Measurements from ENCODE around the gene RAPGEF5. TPM values are rescaled to one million over a fixed set of nuclear protein-coding genes. Genes with fewer than 3 reads are reported as not detected.
A peak's percentile ranks its signal among the peaks of the same experiment; 100 is the strongest.

Gene RAPGEF5
- total and polyA plus RNA-seq, 4 experiments from 2014 or later = not detected

- CTCF ChIA-PET (ENCODE audit: partially characterized antibody) = interaction anchor here (1.5 kb wide), 1 partner anchor 290 kb away, joined by 4 read pairs; no protein-coding TSS in a partner anchor
These were observed 43.3 kb upstream of the RAPGEF5 start for GRCh38 chr7:22400150-22400814.

GRCh38 chr7:22399546-22399945 is 42.6 kb upstream of the RAPGEF5 start:
- H3K36me3 Mint-ChIP-seq = no peaks in the 10 kb centered on the region
- H3K27ac ChIP-seq (ENCODE audit: low read depth, low read length) = no peak overlapping the region
- no peaks in the 10 kb centered on the region for H3K36me3 ChIP-seq (ENCODE audit: insufficient read depth, low read length)
- H3K9me3 ChIP-seq (ENCODE audit: control insufficient read depth in 1 of 2, low read length in 2 of 2) = no peaks in the 10 kb centered on the region
- POLR2A ChIA-PET (ENCODE audit: partially characterized antibody) = no interaction called here
- CTCF ChIA-PET (ENCODE audit: partially characterized antibody) = interaction anchor here (1.5 kb wide), 1 partner anchor 289 kb away, joined by 4 read pairs; no protein-coding TSS in a partner anchor
- no peaks in the 10 kb centered on the region for H3K27me3 ChIP-seq (ENCODE audit: insufficient read depth, low read length)
- no peak for DNase-seq
- H3K4me3 Mint-ChIP-seq = no peak overlapping the region
- peaks cover 7 to 23% (median 15%) of the 10 kb centered on the region in 4 donors for H3K4me1 Mint-ChIP-seq
- peaks cover 12% of the 10 kb centered on the region for H3K4me1 ChIP-seq (ENCODE audit: insufficient read depth, low read length)
- no peaks in the 10 kb centered on the region for H3K27me3 Mint-ChIP-seq
- H3K27ac Mint-ChIP-seq = no peak overlapping the region
- H3K4me3 ChIP-seq (ENCODE audit: low read length in 2 of 2) = no peak overlapping the region
- intact Hi-C loops (cut with micrococcal nuclease) = no loop called here
- peaks cover 0 to 4% (median 0%) of the 10 kb centered on the region in 8 donors for H3K9me3 Mint-ChIP-seq

More at GRCh38 chr7:22400150-22400814, 43.3 kb upstream of the RAPGEF5 start:
- H3K4me3 Mint-ChIP-seq = no peak overlapping the region
- no peaks in the 10 kb centered on the region for H3K27me3 Mint-ChIP-seq
- H3K27ac Mint-ChIP-seq = no peak overlapping the region
- no peak for DNase-seq
- POLR2A ChIA-PET (ENCODE audit: partially characterized antibody) = no interaction called here
- Histone ChIP-seq H3K9me3 (ENCODE audit: control insufficient read depth in 1 of 2, low read length in 2 of 2) (no peaks in the 10 kb centered on the region), H3K27ac (ENCODE audit: low read depth, low read length) (no peak overlapping the region), H3K27me3 (ENCODE audit: insufficient read depth, low read length) (no peaks in the 10 kb centered on the region), H3K4me3 (ENCODE audit: low read length in 2 of 2) (no peak overlapping the region), H3K36me3 (ENCODE audit: insufficient read depth, low read length) (no peaks in the 10 kb centered on the region), H3K4me1 (ENCODE audit: insufficient read depth, low read length) (peaks cover 12% of the 10 kb centered on the region)
- H3K4me1 Mint-ChIP-seq = peaks cover 7 to 23% (median 15%) of the 10 kb centered on the region in 4 donors
- H3K9me3 Mint-ChIP-seq = peaks cover 0 to 4% (median 0%) of the 10 kb centered on the region in 8 donors
- intact Hi-C loops (cut with micrococcal nuclease) = no loop called here
- H3K36me3 Mint-ChIP-seq = no peaks in the 10 kb centered on the region

- Mint-ChIP-seq H3K27ac (no peak overlapping the region), H3K27me3 (no peaks in the 10 kb centered on the region), H3K4me3 (no peak overlapping the region), H3K36me3 (no peaks in the 10 kb centered on the region), H3K9me3 (peaks cover 0 to 4% (median 0%) of the 10 kb centered on the region in 8 donors), H3K4me1 (peaks cover 7 to 23% (median 15%) of the 10 kb centered on the region in 4 donors)
- Histone ChIP-seq H3K4me3 (ENCODE audit: low read length in 2 of 2) (no peak overlapping the region), H3K36me3 (ENCODE audit: insufficient read depth, low read length) (no peaks in the 10 kb centered on the region), H3K9me3 (ENCODE audit: control insufficient read depth in 1 of 2, low read length in 2 of 2) (no peaks in the 10 kb centered on the region), H3K27me3 (ENCODE audit: insufficient read depth, low read length) (no peaks in the 10 kb centered on the region), H3K27ac (ENCODE audit: low read depth, low read length) (no peak overlapping the region), H3K4me1 (ENCODE audit: insufficient read depth, low read length) (peaks cover 12% of the 10 kb centered on the region)
- DNase-seq = no peak
- intact Hi-C loops (cut with micrococcal nuclease) = no loop called here
- CTCF ChIA-PET (ENCODE audit: partially characterized antibody) = no interaction called here
- POLR2A ChIA-PET (ENCODE audit: partially characterized antibody) = no interaction called here
These were observed 42.1 kb upstream of the RAPGEF5 start for GRCh38 chr7:22399091-22399490.

DNA sequence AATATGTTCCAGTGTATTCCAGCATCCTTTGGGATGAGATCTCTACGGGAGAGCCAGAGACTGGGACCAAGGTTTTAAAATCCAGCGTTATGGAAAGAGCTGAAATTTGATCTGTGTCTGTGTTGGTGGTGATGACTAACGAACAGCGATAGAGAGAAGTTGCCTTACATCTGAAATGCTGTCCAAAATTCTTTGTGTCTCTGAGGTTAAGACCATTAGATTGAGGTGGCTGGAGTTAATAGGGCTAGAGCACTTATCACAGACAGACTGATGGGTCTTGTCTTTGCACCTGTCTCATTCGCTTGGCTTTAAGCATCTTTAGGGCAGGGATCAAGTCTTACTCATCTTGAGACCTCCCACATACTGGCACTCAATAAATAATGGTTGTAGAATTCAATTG is 41.0 kb upstream of the RAPGEF5 start:
- intact Hi-C loops (cut with micrococcal nuclease) = no loop called here
- no peaks in the 10 kb centered on the region for H3K9me3 ChIP-seq (ENCODE audit: control insufficient read depth in 1 of 2, low read length in 2 of 2)
- H3K4me1 ChIP-seq (ENCODE audit: insufficient read depth, low read length) = peaks cover 9% of the 10 kb centered on the region
- Mint-ChIP-seq H3K36me3 (no peaks in the 10 kb centered on the region), H3K27ac (no peak overlapping the region), H3K27me3 (no peaks in the 10 kb centered on the region), H3K4me3 (no peak overlapping the region), H3K9me3 (peaks cover 0 to 4% (median 0%) of the 10 kb centered on the region in 8 donors), H3K4me1 (peaks cover 6 to 15% (median 10%) of the 10 kb centered on the region in 4 donors)
- DNase-seq = no peak
- H3K27me3 ChIP-seq (ENCODE audit: insufficient read depth, low read length) = no peaks in the 10 kb centered on the region
- no peak overlapping the region for H3K27ac ChIP-seq (ENCODE audit: low read depth, low read length)
- H3K36me3 ChIP-seq (ENCODE audit: insufficient read depth, low read length) = no peaks in the 10 kb centered on the region
- H3K4me3 ChIP-seq (ENCODE audit: low read length in 2 of 2) = no peak overlapping the region
- POLR2A ChIA-PET (ENCODE audit: partially characterized antibody) = no interaction called here
- CTCF ChIA-PET (ENCODE audit: partially characterized antibody) = no interaction called here

- Histone ChIP-seq H3K36me3 (ENCODE audit: insufficient read depth, low read length) (no peaks in the 10 kb centered on the region), H3K4me1 (ENCODE audit: insufficient read depth, low read length) (no peaks in the 10 kb centered on the region), H3K27ac (ENCODE audit: low read depth, low read length) (no peak overlapping the region), H3K27me3 (ENCODE audit: insufficient read depth, low read length) (no peaks in the 10 kb centered on the region), H3K9me3 (ENCODE audit: control insufficient read depth in 1 of 2, low read length in 2 of 2) (no peaks in the 10 kb centered on the region), H3K4me3 (ENCODE audit: low read length in 2 of 2) (no peak overlapping the region)
- DNase-seq = no peak
- POLR2A ChIA-PET (ENCODE audit: partially characterized antibody) = no interaction called here
- no peaks in the 10 kb centered on the region for H3K27me3 Mint-ChIP-seq
- intact Hi-C loops (cut with micrococcal nuclease) = no loop called here
- H3K4me1 Mint-ChIP-seq = peaks cover 0 to 2% (median 0%) of the 10 kb centered on the region in 4 donors
- no peak overlapping the region for H3K4me3 Mint-ChIP-seq
- no peaks in the 10 kb centered on the region for H3K9me3 Mint-ChIP-seq
- H3K36me3 Mint-ChIP-seq = no peaks in the 10 kb centered on the region
- CTCF ChIA-PET (ENCODE audit: partially characterized antibody) = no interaction called here
- H3K27ac Mint-ChIP-seq = peak overlapping the region in 1 of 7 donors; percentile 48
These were observed 38.3 kb upstream of the RAPGEF5 start for GRCh38 chr7:22395222-22395621.

GRCh38 chr7:22394739-22395138 is 37.8 kb upstream of the RAPGEF5 start:
- Histone ChIP-seq H3K9me3 (ENCODE audit: control insufficient read depth in 1 of 2, low read length in 2 of 2) (no peaks in the 10 kb centered on the region), H3K4me1 (ENCODE audit: insufficient read depth, low read length) (no peaks in the 10 kb centered on the region), H3K27me3 (ENCODE audit: insufficient read depth, low read length) (no peaks in the 10 kb centered on the region), H3K27ac (ENCODE audit: low read depth, low read length) (no peak overlapping the region), H3K36me3 (ENCODE audit: insufficient read depth, low read length) (no peaks in the 10 kb centered on the region), H3K4me3 (ENCODE audit: low read length in 2 of 2) (no peak overlapping the region)
- Mint-ChIP-seq H3K4me3 (no peak overlapping the region), H3K36me3 (no peaks in the 10 kb centered on the region), H3K27me3 (no peaks in the 10 kb centered on the region), H3K9me3 (no peaks in the 10 kb centered on the region), H3K4me1 (peaks cover 0 to 2% (median 0%) of the 10 kb centered on the region in 4 donors), H3K27ac (no peak overlapping the region)
- POLR2A ChIA-PET (ENCODE audit: partially characterized antibody) = interaction anchor here (0.6 kb wide), 1 partner anchor 756 kb away, joined by 3 read pairs; no protein-coding TSS in a partner anchor
- DNase-seq = no peak
- intact Hi-C loops (cut with micrococcal nuclease) = no loop called here
- CTCF ChIA-PET (ENCODE audit: partially characterized antibody) = no interaction called here

DNA sequence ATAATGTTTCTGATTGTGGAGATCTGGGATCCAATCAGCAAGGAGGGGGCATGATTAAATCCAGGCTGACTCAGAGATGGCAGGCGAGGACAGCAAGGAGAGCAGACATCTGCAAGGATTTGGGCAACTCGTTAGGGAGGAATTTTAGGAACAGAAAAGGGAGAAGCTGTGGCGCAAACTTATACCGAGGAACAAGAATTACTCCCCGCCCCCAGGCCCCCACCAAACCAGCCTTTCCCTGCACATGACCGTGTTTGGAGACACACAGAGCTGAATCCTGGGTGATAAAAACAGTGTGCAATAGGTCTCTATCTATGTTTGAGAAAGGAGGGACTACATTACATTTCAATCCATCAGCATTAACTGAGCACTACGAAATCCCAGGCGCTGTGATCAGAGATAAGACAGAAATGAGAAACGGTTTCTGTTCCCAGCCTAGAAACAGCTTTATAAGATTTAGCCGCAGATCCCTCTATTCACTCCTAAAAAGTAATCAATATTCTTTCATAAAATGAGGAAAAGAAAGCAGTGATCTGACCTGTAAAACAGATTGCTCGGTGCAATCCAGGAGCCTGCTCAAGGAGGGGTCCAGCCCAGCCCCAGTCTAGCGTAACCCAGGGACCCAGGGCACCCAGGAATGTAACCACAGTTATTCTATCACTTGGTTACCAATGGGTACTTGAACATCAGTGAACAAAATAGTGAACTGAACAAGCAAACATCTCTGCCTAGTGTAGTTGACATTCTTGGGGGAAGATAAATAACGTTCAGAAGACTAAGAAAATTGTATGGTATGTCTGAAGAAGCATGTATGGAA is 37.2 kb upstream of the RAPGEF5 start:
- no peaks in the 10 kb centered on the region for H3K27me3 Mint-ChIP-seq
- ChIA-PET POLR2A (ENCODE audit: partially characterized antibody) (interaction anchor here (0.6 kb wide), 1 partner anchor 757 kb away, joined by 3 read pairs; no protein-coding TSS in a partner anchor), CTCF (ENCODE audit: partially characterized antibody) (no interaction called here)
- Histone ChIP-seq H3K4me1 (ENCODE audit: insufficient read depth, low read length) (no peaks in the 10 kb centered on the region), H3K27ac (ENCODE audit: low read depth, low read length) (no peak overlapping the region), H3K36me3 (ENCODE audit: insufficient read depth, low read length) (no peaks in the 10 kb centered on the region), H3K27me3 (ENCODE audit: insufficient read depth, low read length) (no peaks in the 10 kb centered on the region), H3K9me3 (ENCODE audit: control insufficient read depth in 1 of 2, low read length in 2 of 2) (no peaks in the 10 kb centered on the region), H3K4me3 (ENCODE audit: low read length in 2 of 2) (no peak overlapping the region)
- no peaks in the 10 kb centered on the region for H3K9me3 Mint-ChIP-seq
- no peaks in the 10 kb centered on the region for H3K36me3 Mint-ChIP-seq
- intact Hi-C loops (cut with micrococcal nuclease) = no loop called here
- H3K4me1 Mint-ChIP-seq = peaks cover 0 to 2% (median 0%) of the 10 kb centered on the region in 4 donors
- peak overlapping the region in 1 of 8 donors; percentile 7 for H3K4me3 Mint-ChIP-seq
- no peak for DNase-seq
- H3K27ac Mint-ChIP-seq = no peak overlapping the region
